PC-9 (cell line): ENCODE data around the gene EPB41L4A. TPM values are rescaled to one million over a fixed set of nuclear protein-coding genes. Genes with fewer than 3 reads are reported as not detected.

Experiments used
- BruUV-seq: library from RNA; stranded (reverse); fragments of 400-500 nt; replicated peaks from 2 replicates; lab custom pipeline; 2021; lab: Mats Ljungman, UMichigan
- CTCF ChIA-PET: fragments of 300-600 bp; sonication (Branson Sonifier 250); formaldehyde crosslinking; loops from one replicate; lab custom pipeline; 2022; ENCODE audit warnings: antibody characterized with exemption; lab: Charles Lee
- POLR2A ChIA-PET: fragments of 300-600 bp; sonication (Branson Sonifier 250); formaldehyde crosslinking; loops from one replicate; lab custom pipeline; 2022; ENCODE audit warnings: antibody characterized with exemption; ENCODE audit not compliant: unreplicated experiment; lab: Charles Lee
- DNase-seq, 2 experiments: peaks; one replicate each; pipeline versions ENCODE4 v3.0.0 to v3.0.0-alpha.2; 2015 to 2022; ENCODE audit warnings: mixed read lengths in 1 of 2
- H2AFZ ChIP-seq: fragments of 200-600 bp; sonication (generic); 2 replicates; pipeline ENCODE4 v1.8.1; 2017; ENCODE audit warnings: antibody characterized with exemption
- H3F3A ChIP-seq: fragments of 200-600 bp; sonication (generic); 2 replicates; pipeline ENCODE4 v1.8.1; 2017; ENCODE audit warnings: antibody characterized with exemption, mild to moderate bottlenecking, low read depth; ENCODE audit not compliant: insufficient read depth
- H3K27ac ChIP-seq: fragments of 200-600 bp; sonication (generic); 2 replicates; pipeline ENCODE4 v1.6.1; 2016; ENCODE audit warnings: mixed run types
- H3K27me3 ChIP-seq: fragments of 200-600 bp; sonication (generic); 2 replicates; pipeline ENCODE4 v1.6.1; 2016; ENCODE audit warnings: low read depth, mixed run types; ENCODE audit not compliant: insufficient read depth
- H3K36me3 ChIP-seq: fragments of 200-600 bp; sonication (generic); 2 replicates; pipeline ENCODE4 v1.6.1; 2016; ENCODE audit warnings: low read depth, mixed run types
- H3K4me1 ChIP-seq: fragments of 200-600 bp; sonication (generic); replicated peaks from 2 replicates; pipeline ENCODE4 v1.6.1; 2016; ENCODE audit warnings: mixed run types; ENCODE audit not compliant: insufficient read depth
- H3K4me2 ChIP-seq: fragments of 200-600 bp; sonication (generic); 2 replicates; pipeline ENCODE4 v1.6.1; 2017; ENCODE audit warnings: mixed run types
- H3K4me3 ChIP-seq: fragments of 200-600 bp; sonication (generic); 2 replicates; pipeline ENCODE4 v1.6.1; 2016; ENCODE audit warnings: mixed run types
- H3K79me2 ChIP-seq: fragments of 200-600 bp; sonication (generic); 2 replicates; pipeline ENCODE4 v1.6.1; 2017; ENCODE audit warnings: low read depth, mixed run types
- H3K9me2 ChIP-seq: fragments of 200-600 bp; sonication (generic); 2 replicates; pipeline ENCODE4 v1.8.1; 2017; ENCODE audit warnings: mild to moderate bottlenecking; ENCODE audit not compliant: insufficient read depth
- H3K9me3 ChIP-seq: fragments of 200-600 bp; sonication (generic); 2 replicates; pipeline ENCODE4 v1.8.1; 2016; ENCODE audit warnings: low read depth; ENCODE audit not compliant: insufficient read depth
- H4K20me1 ChIP-seq: fragments of 200-600 bp; sonication (generic); 2 replicates; pipeline ENCODE4 v1.8.1; 2017; ENCODE audit not compliant: insufficient read depth
- EZH2 ChIP-seq: fragments of 200-600 bp; sonication (generic); IDR thresholded peaks from 2 replicates; pipeline ENCODE4 v1.8.0; 2017; ENCODE audit warnings: antibody characterized with exemption, low read depth
- intact Hi-C: fragments of 100-400 bp; cut with micrococcal nuclease; formaldehyde crosslinking; loops from one replicate; pipeline ENCODE4 v1.10.0; 2022; ENCODE audit not compliant: unreplicated experiment
- total RNA-seq: library from RNA; stranded (reverse); gene quantifications from 2 replicates; pipeline ENCODE4 v1.2.3, GENCODE V29; 2021
- TF ChIP-seq, protein P1 (sequence below): fragments of 200-600 bp; sonication (generic); conservative IDR thresholded peaks from 2 replicates; pipeline ENCODE4 v1.6.1; 2017; ENCODE audit warnings: mixed run types, antibody characterized with exemption, mild to moderate bottlenecking, moderate library complexity

The EPB41L4A gene
- total RNA-seq, 1 experiment from 2014 or later, result 9.4 TPM

DNA sequence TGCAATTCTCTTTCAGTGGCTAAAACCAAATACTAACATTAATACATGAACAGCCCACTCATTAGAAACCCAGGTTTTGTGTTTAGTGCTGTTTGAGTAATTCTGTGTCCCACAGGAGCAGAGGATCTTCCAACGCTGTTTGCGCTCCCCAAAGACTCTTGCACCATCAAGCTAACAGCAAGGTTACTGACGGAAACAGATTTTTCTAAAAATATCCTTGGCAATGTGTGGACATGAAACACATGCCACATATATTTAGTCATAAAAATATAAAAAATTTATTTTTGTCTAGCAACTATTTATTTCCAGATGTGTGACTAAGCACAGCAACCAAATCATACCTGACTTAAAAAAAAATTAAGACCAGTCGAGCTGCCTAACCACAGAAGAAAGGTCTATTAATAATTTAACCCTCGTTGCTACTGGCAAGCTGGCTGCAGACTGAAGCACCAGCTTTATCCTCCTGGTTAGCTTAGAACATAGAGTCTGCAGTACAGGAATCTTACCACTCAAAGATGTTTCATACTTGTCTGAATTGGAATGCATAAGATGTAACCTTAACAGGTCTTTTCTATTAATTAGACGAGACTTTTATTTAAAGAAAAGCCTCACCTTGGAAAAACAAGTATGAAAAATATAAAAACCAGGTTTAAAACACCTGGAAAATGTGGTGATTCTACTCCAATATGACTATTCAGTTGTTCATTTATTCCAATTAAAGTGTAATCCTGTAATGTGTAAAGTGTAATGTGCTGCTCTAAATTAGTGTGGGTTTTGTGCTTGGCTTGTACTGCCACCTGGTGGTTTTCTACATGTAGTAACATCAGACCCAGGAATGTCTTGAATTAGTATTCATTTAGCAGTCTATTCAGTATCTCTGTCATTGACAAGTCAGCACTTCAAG is 272.5 kb downstream of the EPB41L4A start:
- Histone ChIP-seq H3F3A (no peaks in the 10 kb centered on the region), H3K4me1 (no peaks in the 10 kb centered on the region), H4K20me1 (no peaks in the 10 kb centered on the region), H3K4me2 (no peak overlapping the region), H3K27ac (no peak overlapping the region), H2AFZ (no peak overlapping the region), H3K27me3 (no peaks in the 10 kb centered on the region), H3K9me2 (no peaks in the 10 kb centered on the region), H3K9me3 (no peaks in the 10 kb centered on the region), H3K79me2 (no peaks in the 10 kb centered on the region), H3K36me3 (no peaks in the 10 kb centered on the region), H3K4me3 (no peak overlapping the region)
- TF ChIP-seq, protein P1, sequence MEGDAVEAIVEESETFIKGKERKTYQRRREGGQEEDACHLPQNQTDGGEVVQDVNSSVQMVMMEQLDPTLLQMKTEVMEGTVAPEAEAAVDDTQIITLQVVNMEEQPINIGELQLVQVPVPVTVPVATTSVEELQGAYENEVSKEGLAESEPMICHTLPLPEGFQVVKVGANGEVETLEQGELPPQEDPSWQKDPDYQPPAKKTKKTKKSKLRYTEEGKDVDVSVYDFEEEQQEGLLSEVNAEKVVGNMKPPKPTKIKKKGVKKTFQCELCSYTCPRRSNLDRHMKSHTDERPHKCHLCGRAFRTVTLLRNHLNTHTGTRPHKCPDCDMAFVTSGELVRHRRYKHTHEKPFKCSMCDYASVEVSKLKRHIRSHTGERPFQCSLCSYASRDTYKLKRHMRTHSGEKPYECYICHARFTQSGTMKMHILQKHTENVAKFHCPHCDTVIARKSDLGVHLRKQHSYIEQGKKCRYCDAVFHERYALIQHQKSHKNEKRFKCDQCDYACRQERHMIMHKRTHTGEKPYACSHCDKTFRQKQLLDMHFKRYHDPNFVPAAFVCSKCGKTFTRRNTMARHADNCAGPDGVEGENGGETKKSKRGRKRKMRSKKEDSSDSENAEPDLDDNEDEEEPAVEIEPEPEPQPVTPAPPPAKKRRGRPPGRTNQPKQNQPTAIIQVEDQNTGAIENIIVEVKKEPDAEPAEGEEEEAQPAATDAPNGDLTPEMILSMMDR, result peak; percentile 88
- no peak for TF ChIP-seq EZH2
- ChIA-PET CTCF (no interaction called here), POLR2A (no interaction called here)
- intact Hi-C loops, result loop anchor here (1.0 to 5.0 kb wide), 4 partner anchors 596 to 1389 kb away; no protein-coding TSS in a partner anchor
- no TSS peak for BruUV-seq
- peak; percentile 29 to 67 for DNase-seq

DNA sequence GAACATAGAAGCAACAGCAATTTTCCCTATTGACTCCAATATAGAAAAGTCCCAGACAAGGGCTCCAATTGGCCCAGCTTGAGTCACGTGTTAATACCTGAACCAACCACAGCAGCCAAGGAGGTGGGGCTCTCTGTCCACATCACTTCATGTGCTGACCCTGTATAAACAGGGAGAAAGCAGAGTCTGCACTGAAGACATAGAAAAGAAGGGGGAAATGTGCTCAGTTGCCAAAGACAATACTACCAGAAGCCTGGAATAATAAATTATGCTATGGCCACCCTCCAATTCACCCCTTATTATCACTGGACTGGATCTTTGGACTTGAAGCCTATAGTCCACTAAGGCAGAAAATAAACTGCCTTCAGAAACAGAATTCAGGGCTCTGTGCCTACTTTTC is 275.4 kb downstream of the EPB41L4A start:
- POLR2A ChIA-PET, result no interaction called here
- DNase-seq, result no peak
- Histone ChIP-seq H3K4me1 (no peaks in the 10 kb centered on the region), H4K20me1 (no peaks in the 10 kb centered on the region), H3K9me2 (no peaks in the 10 kb centered on the region), H3K9me3 (no peaks in the 10 kb centered on the region), H3F3A (no peaks in the 10 kb centered on the region), H3K4me3 (no peak overlapping the region), H3K27ac (no peak overlapping the region), H3K36me3 (no peaks in the 10 kb centered on the region), H3K79me2 (no peaks in the 10 kb centered on the region), H3K27me3 (no peaks in the 10 kb centered on the region), H2AFZ (no peak overlapping the region), H3K4me2 (no peak overlapping the region)
- CTCF ChIA-PET, result no interaction called here
- BruUV-seq, result no TSS peak
- intact Hi-C loops, result no loop called here
- no peak for TF ChIP-seq EZH2
- TF ChIP-seq, protein P1, result no peak

DNA sequence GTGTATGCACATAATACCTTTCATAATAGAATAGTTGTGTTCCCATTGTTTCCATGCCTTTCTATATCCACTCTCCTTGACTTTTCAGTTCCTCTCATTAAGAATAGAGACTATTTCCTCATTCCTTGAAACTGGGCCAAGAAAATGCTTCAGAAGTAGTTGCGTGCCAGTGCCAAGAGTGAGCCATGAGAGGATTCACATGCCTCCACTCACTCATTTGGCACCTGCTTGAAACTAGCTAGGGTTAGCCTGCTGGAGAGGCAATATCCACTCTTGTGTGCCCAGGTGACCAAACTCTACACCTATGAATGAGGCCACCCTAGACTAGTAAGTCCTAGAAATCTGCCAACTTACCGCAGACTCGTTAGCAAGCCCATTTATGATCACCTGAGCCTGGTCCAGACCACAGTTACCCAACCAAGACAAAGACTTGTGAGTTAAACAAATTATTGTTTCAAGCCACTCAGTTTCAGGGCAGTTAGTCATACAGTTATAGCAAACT is 276.3 kb downstream of the EPB41L4A start:
- no peaks in the 10 kb centered on the region for H3K36me3 ChIP-seq
- no peak for DNase-seq
- POLR2A ChIA-PET, result no interaction called here

More for the DNA sequence above, 276.3 kb downstream of the EPB41L4A start:
- Histone ChIP-seq H3K4me3 (no peak overlapping the region), H3K27ac (no peak overlapping the region), H3F3A (no peaks in the 10 kb centered on the region), H3K9me2 (no peaks in the 10 kb centered on the region), H3K9me3 (no peaks in the 10 kb centered on the region), H3K4me2 (no peak overlapping the region), H3K79me2 (no peaks in the 10 kb centered on the region), H2AFZ (no peak overlapping the region), H3K27me3 (no peaks in the 10 kb centered on the region), H3K4me1 (no peaks in the 10 kb centered on the region), H4K20me1 (no peaks in the 10 kb centered on the region)
- CTCF ChIA-PET, result no interaction called here
- intact Hi-C loops, result no loop called here
- TF ChIP-seq, protein P1, result no peak
- TF ChIP-seq EZH2, result no peak
- no TSS peak for BruUV-seq
